H1 (cell line): ENCODE results near the gene FASTK. TPM values are rescaled to one million over a fixed set of nuclear protein-coding genes. Genes with fewer than 3 reads are reported as not detected.
A peak's percentile ranks its signal among the peaks of the same experiment; 100 is the strongest.

Experiments used
- CTCF ChIA-PET: fragments of 300-600 bp; sonication (Branson Sonifier 250); formaldehyde crosslinking; loops from one replicate; lab custom pipeline; 2021; ENCODE audit not compliant: partially characterized antibody; lab: Charles Lee
- POLR2A ChIA-PET: fragments of 300-600 bp; sonication (Branson Sonifier 250); formaldehyde crosslinking; loops from one replicate; lab custom pipeline; 2021; ENCODE audit warnings: inconsistent platforms; ENCODE audit not compliant: partially characterized antibody; lab: Charles Lee
- DNase-seq, 2 experiments: peaks; one replicate each; pipeline versions ENCODE4 v3.0.0 to v3.0.0-alpha.2; 2010 to 2022; ENCODE audit warnings: low spot score in 2 of 2, low read depth in 1 of 2, mixed read lengths in 1 of 2
- FAIRE-seq: peaks from 2 replicates; lab custom pipeline; 2011; peaks lifted over from hg19 to GRCh38; lab: Jason Lieb, UNC
- H2AFZ ChIP-seq: 2 replicates; pipeline ENCODE4 v1.8.1; 2012; ENCODE audit warnings: low read length, inconsistent platforms
- H2AK5ac ChIP-seq: 2 replicates; pipeline ENCODE4 v1.6.1; 2013; ENCODE audit warnings: low read depth, low read length
- H2BK120ac ChIP-seq: replicated peaks from 2 replicates; pipeline ENCODE3; 2013; ENCODE audit warnings: low read depth, low read length, inconsistent platforms
- H2BK12ac ChIP-seq: 2 replicates; pipeline ENCODE4 v1.6.1; 2013; ENCODE audit warnings: low read depth, low read length
- H2BK15ac ChIP-seq: 2 replicates; pipeline ENCODE4 v1.6.1; 2013; ENCODE audit warnings: low read length
- H2BK20ac ChIP-seq: 2 replicates; pipeline ENCODE4 v1.6.1; 2013; ENCODE audit warnings: low read length
- H2BK5ac ChIP-seq: 2 replicates; pipeline ENCODE4 v1.6.1; 2013; ENCODE audit warnings: low read depth, low read length
- H3K14ac ChIP-seq: 2 replicates; pipeline ENCODE4 v1.6.1; 2013; ENCODE audit warnings: inconsistent platforms; ENCODE audit not compliant: insufficient read length
- H3K18ac ChIP-seq: 2 replicates; pipeline ENCODE4 v1.6.1; 2013; ENCODE audit warnings: low read length; ENCODE audit errors: extremely low read depth
- H3K23ac ChIP-seq: 2 replicates; pipeline ENCODE4 v1.6.1; 2013; ENCODE audit warnings: inconsistent platforms; ENCODE audit not compliant: insufficient read length
- H3K23me2 ChIP-seq: 2 replicates; pipeline ENCODE4 v1.6.1; 2013; ENCODE audit warnings: low read depth, low read length
- H3K27ac ChIP-seq: 2 replicates; pipeline ENCODE4 v1.6.1; 2011; ENCODE audit warnings: low read depth, low read length, inconsistent platforms
- H3K27me3 ChIP-seq, 4 experiments: replicated peaks in 1 of 4; 1 replicate in 1 of 4; 2 replicates in 3 of 4; pipeline versions ENCODE4 v1.6.1 to v1.8.1; 2011 to 2013; ENCODE audit warnings: low read length in 3 of 4, mild to moderate bottlenecking in 3 of 4, inconsistent platforms in 2 of 4, mixed read lengths in 2 of 4, moderate library complexity in 1 of 4; ENCODE audit not compliant: control insufficient read depth in 3 of 4, insufficient read depth in 3 of 4; ENCODE audit errors: extremely low read depth in 1 of 4
- H3K36me3 ChIP-seq, 4 experiments: 2 replicates each; pipeline versions ENCODE4 v1.6.1 to v1.8.1; 2011 to 2013; ENCODE audit warnings: mild to moderate bottlenecking in 4 of 4, low read length in 3 of 4, moderate library complexity in 2 of 4, control low read depth in 1 of 4, inconsistent platforms in 1 of 4; ENCODE audit not compliant: insufficient read depth in 4 of 4, control insufficient read depth in 2 of 4
- H3K4ac ChIP-seq: replicated peaks from 2 replicates; pipeline ENCODE3; 2013; ENCODE audit warnings: low read length, low read depth, mixed read lengths, inconsistent platforms; ENCODE audit not compliant: insufficient read length
- H3K4me1 ChIP-seq, 4 experiments: replicated peaks in 1 of 4; 1 replicate in 1 of 4; 2 replicates in 3 of 4; pipeline versions ENCODE4 v1.6.1 to v1.8.1; 2011 to 2013; ENCODE audit warnings: low read length in 3 of 4, inconsistent platforms in 2 of 4, mixed read lengths in 1 of 4; ENCODE audit not compliant: insufficient read depth in 4 of 4, control insufficient read depth in 3 of 4
- H3K4me2 ChIP-seq, 2 experiments: 2 replicates each; pipeline versions ENCODE4 v1.6.1 to v1.8.1; 2011 to 2013; ENCODE audit warnings: low read depth in 2 of 2, low read length in 2 of 2, control low read depth in 1 of 2, inconsistent platforms in 1 of 2, mild to moderate bottlenecking in 1 of 2; ENCODE audit not compliant: insufficient read depth in 1 of 2
- H3K4me3 ChIP-seq, 4 experiments: fragments of 200-600, 300-600 bp in 1 of 4; sonication (generic), shearing (Covaris generic), sonication (Bioruptor Twin) in 1 of 4; 2 replicates each; pipeline versions ENCODE4 v1.5.1 to v1.8.1; 2011 to 2016; ENCODE audit warnings: low read length in 4 of 4, low read depth in 3 of 4, control low read depth in 2 of 4, inconsistent platforms in 2 of 4, mild to moderate bottlenecking in 2 of 4, mixed read lengths in 1 of 4, moderate library complexity in 1 of 4; ENCODE audit not compliant: insufficient read depth in 2 of 4; ENCODE audit errors: extremely low read depth in 1 of 4
- H3K56ac ChIP-seq: replicated peaks from 2 replicates; pipeline ENCODE3; 2013; ENCODE audit warnings: low read depth, mild to moderate bottlenecking, mixed read lengths, low read length, inconsistent platforms; ENCODE audit not compliant: insufficient read length
- H3K79me1 ChIP-seq: 2 replicates; pipeline ENCODE4 v1.6.1; 2013; ENCODE audit warnings: low read depth, low read length, control low read depth
- H3K79me2 ChIP-seq, 2 experiments: 2 replicates each; pipeline versions ENCODE4 v1.6.1 to v1.8.1; 2012 to 2013; ENCODE audit warnings: low read length in 2 of 2, mild to moderate bottlenecking in 2 of 2, inconsistent platforms in 1 of 2; ENCODE audit not compliant: insufficient read depth in 2 of 2, control insufficient read depth in 1 of 2
- H3K9ac ChIP-seq, 4 experiments: replicated peaks in 1 of 4; 1 replicate in 1 of 4; 2 replicates in 3 of 4; pipeline versions ENCODE4 v1.6.1 to v1.8.1; 2011 to 2013; ENCODE audit warnings: low read depth in 3 of 4, low read length in 3 of 4, control low read depth in 2 of 4, mild to moderate bottlenecking in 2 of 4, moderate library complexity in 2 of 4, inconsistent platforms in 1 of 4; ENCODE audit errors: extremely low read depth in 1 of 4
- H3K9me3 ChIP-seq, 2 experiments: 2 replicates each; pipeline versions ENCODE4 v1.6.1 to v1.8.1; 2012 to 2013; ENCODE audit warnings: mild to moderate bottlenecking in 2 of 2, moderate library complexity in 2 of 2, control low read depth in 1 of 2, inconsistent platforms in 1 of 2, low read depth in 1 of 2, low read length in 1 of 2, mixed read lengths in 1 of 2; ENCODE audit not compliant: insufficient read depth in 2 of 2
- H4K20me1 ChIP-seq, 2 experiments: replicated peaks in 1 of 2; 2 replicates each; pipeline versions ENCODE3 to v1.8.1; 2011 to 2013; ENCODE audit warnings: inconsistent platforms in 2 of 2, low read length in 2 of 2, mild to moderate bottlenecking in 1 of 2; ENCODE audit not compliant: insufficient read depth in 2 of 2, control insufficient read depth in 1 of 2
- H4K5ac ChIP-seq: 2 replicates; pipeline ENCODE4 v1.6.1; 2013; ENCODE audit warnings: low read length, low read depth, mixed read lengths, inconsistent platforms; ENCODE audit not compliant: insufficient read length
- H4K8ac ChIP-seq: 2 replicates; pipeline ENCODE4 v1.8.0; 2013; ENCODE audit warnings: mild to moderate bottlenecking, moderate library complexity, low read length, inconsistent platforms; ENCODE audit not compliant: insufficient read depth; ENCODE audit errors: extremely low read depth
- H4K91ac ChIP-seq: replicated peaks from 2 replicates; pipeline ENCODE3; 2013; ENCODE audit warnings: low read length, mixed read lengths, inconsistent platforms; ENCODE audit not compliant: insufficient read length
- ASH2L ChIP-seq: fragments of 200-600, 300-600 bp; sonication (generic); IDR thresholded peaks from one replicate; pipeline ENCODE4 v1.7.1; 2017; ENCODE audit warnings: low read length
- BCL11A ChIP-seq, 2 experiments: IDR thresholded peaks; one replicate each; pipeline ENCODE4 v1.6.1; 2011; ENCODE audit warnings: low read depth in 2 of 2, low read length in 2 of 2, mild to moderate bottlenecking in 2 of 2
- CBX5 ChIP-seq: fragments of 300-800, 300-1000 bp; sonication (generic); IDR thresholded peaks from 2 replicates; pipeline ENCODE4 v1.7.1; 2016; ENCODE audit warnings: antibody characterized with exemption, low read length, low read depth
- CREB1 ChIP-seq: IDR thresholded peaks from 2 replicates; pipeline ENCODE4 v1.6.1; 2012; ENCODE audit warnings: inconsistent platforms
- KDM4A ChIP-seq: IDR thresholded peaks from one replicate; pipeline ENCODE4 v1.7.1; 2012; ENCODE audit warnings: low read depth, mild to moderate bottlenecking, moderate library complexity, low read length, inconsistent platforms; ENCODE audit not compliant: severe bottlenecking
- POLR2A ChIP-seq, 2 experiments: IDR thresholded peaks; 1 replicate in 1 of 2; 2 replicates in 1 of 2; pipeline ENCODE4 v1.6.1; 2011; ENCODE audit warnings: low read depth in 2 of 2, low read length in 2 of 2, mild to moderate bottlenecking in 2 of 2; ENCODE audit errors: control extremely low read depth in 1 of 2
- POLR2AphosphoS5 ChIP-seq: IDR thresholded peaks from 2 replicates; pipeline ENCODE4 v1.6.1; 2011; ENCODE audit warnings: low read depth, low read length
- SIRT6 ChIP-seq: IDR thresholded peaks from one replicate; pipeline ENCODE4 v1.7.1; 2012; ENCODE audit warnings: low read length, inconsistent platforms
- SP4 ChIP-seq: IDR thresholded peaks from 2 replicates; pipeline ENCODE4 v1.6.1; 2012; ENCODE audit warnings: low read length, inconsistent platforms
- TBP ChIP-seq: IDR thresholded peaks from 2 replicates; pipeline ENCODE4 v1.6.1; 2011; ENCODE audit warnings: low read depth, low read length, improper control_type of control experiment
- WGBS, 2 experiments: shearing (Covaris generic) in 1 of 2; methylation state at CpG; one replicate each; pipeline versions ENCODE4 v1.1.6 to v1.1.7; 2013 to 2015; ENCODE audit warnings: low lambda C conversion rate in 2 of 2, mixed read lengths in 2 of 2, inconsistent platforms in 1 of 2, low coverage in 1 of 2, missing lambda C conversion rate in 1 of 2; ENCODE audit not compliant: insufficient replicate concordance in 2 of 2, insufficient coverage in 1 of 2, insufficient read length in 1 of 2; ENCODE audit errors: extremely low coverage in 1 of 2, missing lambda C conversion rate in 1 of 2; 5-methylcytosine and 5-hydroxymethylcytosine counted together
- polyA plus RNA-seq, 7 experiments: library from polyadenylated mRNA; depleted of rRNA in 3 of 7; stranded (reverse) in 5 of 7; unstranded in 2 of 7; fragments of >200 nt in 5 of 7; fragments of 200-250 nt in 2 of 7; gene quantifications; 1 replicate in 5 of 7; 2 replicates in 1 of 7; 4 replicates in 1 of 7; pipeline versions ENCODE4 v1.2.1 to v1.2.3, GENCODE V29; 2011 to 2013; ENCODE audit warnings: missing spikeins in 2 of 7, mixed read lengths in 2 of 7
- total RNA-seq: library from RNA; stranded (reverse); fragmentation: NEBNext Ultra II Directional; extraction: Animal tissue kit (Norgen Biotek cat#: 25700); gene quantifications from 2 replicates; pipeline ENCODE4 v1.2.1, GENCODE V29; 2021

The FASTK gene
- total and polyA plus RNA-seq, 2 of the 8 experiments (the other 6 are each of a cell fraction or from before 2014, with no cell fraction given): 39.4 to 84.0 TPM

GRCh38 chr7:151057506-151057988 is 23.1 kb downstream of the FASTK start, which contains the start of gene CDK5:
CDK5 (minus strand) TSS chr7:151057897; CDS start chr7:151057848, 49 bp downstream.
- H3K23ac ChIP-seq: no peak within 1 kb of the TSS
- peak within 1 kb of the TSS; percentile 89 for H3K4ac ChIP-seq
- peak within 1 kb of the TSS; percentile 56; the same call in 1 of the 2 replicates for H2AK5ac ChIP-seq
- TF ChIP-seq CREB1 (no peak), TBP (0 out of 2 replicates have a peak, but pooled peaks have one; percentile 3), POLR2A (IDR thresholded peaks at IDR 0.05; ENCODE audit: control extremely low read depth in 1 of 2, low read depth in 2 of 2, low read length in 2 of 2) (no peak), CBX5 (no peak), ASH2L (peak; percentile 44), SP4 (no peak), KDM4A (peak; percentile 66), BCL11A (IDR thresholded peaks at IDR 0.05; ENCODE audit: low read depth in 2 of 2, low read length in 2 of 2) (no peak), POLR2AphosphoS5 (no peak), SIRT6 (no peak)
- H3K27ac ChIP-seq: peak within 1 kb of the TSS; percentile 61; the same call in 1 of the 2 replicates
- H4K91ac ChIP-seq: peak within 1 kb of the TSS; percentile 36
- peak within 1 kb of the TSS; percentile 72 to 91 (median 86) for H3K4me3 ChIP-seq
- H3K14ac ChIP-seq: no peak within 1 kb of the TSS
- peak within 1 kb of the TSS; percentile 68 for H3K18ac ChIP-seq
- H3K79me2 ChIP-seq: no peaks in the 10 kb centered on the region
- H2BK12ac ChIP-seq: no peak within 1 kb of the TSS
- no peak for DNase-seq
- H3K9ac ChIP-seq: peak within 1 kb of the TSS in 2 of 4 experiments; percentile 26 to 29; a peak in 2 of 7 replicates
- ChIA-PET CTCF (interaction anchor here (0.7 to 9.7 kb wide), 14 partner anchors 9 to 81 kb away, joined by 3 to 88 read pairs (median 6); partner anchors contain the start of genes ABCB8 and FASTK), POLR2A (interaction anchor here (1.0 to 2.5 kb wide), 3 partner anchors 22 to 30 kb away, joined by 3 to 7 read pairs (median 6); partner anchors contain the start of gene ABCB8)
- H2BK15ac ChIP-seq: peak within 1 kb of the TSS; percentile 19; the same call in 1 of the 2 replicates
- H3K4me2 ChIP-seq: peak within 1 kb of the TSS; percentile 86 to 98
- peak within 1 kb of the TSS; percentile 55 for H4K5ac ChIP-seq
- H3K23me2 ChIP-seq: peaks cover 26% of the 10 kb centered on the region
- no peak within 1 kb of the TSS; the same call in 1 of the 2 replicates for H2BK20ac ChIP-seq
- no peak within 1 kb of the TSS for H2BK120ac ChIP-seq
- H3K79me1 ChIP-seq: 0 out of 2 replicates have a peak, but pooled peaks cover 3% of the 10 kb centered on the region
- H3K27me3 ChIP-seq: peaks cover 0 to 11% (median 4%) of the 10 kb centered on the region in 4 experiments; a peak in 5 of 7 replicates
- no peak for FAIRE-seq
- peak within 1 kb of the TSS; percentile 71; the same call in 1 of the 2 replicates for H2BK5ac ChIP-seq
- peak within 1 kb of the TSS; percentile 29 for H4K8ac ChIP-seq
- H3K4me1 ChIP-seq: peaks cover 9 to 40% (median 29%) of the 10 kb centered on the region in 4 experiments
- H4K20me1 ChIP-seq: peaks cover 0 to 7% of the 10 kb centered on the region in 2 experiments
- 1% methylated on average over 29 of the region's 30 CpGs; no CpG with 5 or more reads in 1 of the 2 experiments for WGBS, 2 experiments
- no peaks in the 10 kb centered on the region for H3K36me3 ChIP-seq
- no peaks in the 10 kb centered on the region for H3K9me3 ChIP-seq
- H3K56ac ChIP-seq: no peak within 1 kb of the TSS
- peak within 1 kb of the TSS; percentile 76; the same call in 1 of the 2 replicates for H2AFZ ChIP-seq
